ENCODE measurements around the gene ARHGAP26.

ARHGAP26 gene

DNA sequence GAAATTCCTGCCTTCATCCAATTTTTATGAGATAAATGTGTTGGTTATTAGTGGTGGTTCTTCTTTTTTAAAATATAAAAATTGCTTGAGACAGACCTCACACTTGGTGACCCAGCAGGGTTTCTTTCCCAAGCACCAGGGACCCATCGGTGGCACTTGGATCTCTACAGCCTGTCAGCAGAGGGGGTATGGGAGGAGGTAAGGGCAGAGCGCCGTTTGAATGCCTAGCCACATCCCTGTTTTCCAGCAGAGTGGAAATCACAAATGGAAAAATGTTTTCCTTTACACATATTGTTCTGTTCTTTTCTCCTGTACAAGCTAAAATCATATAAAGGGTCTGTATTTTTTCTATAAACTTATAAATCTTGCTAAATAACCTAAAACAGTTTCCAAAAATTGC is 385.3 kb downstream of the ARHGAP26 start:
- no peak for DNase-seq

- DNase-seq: no peak
Observed at GRCh38 chr5:143156086-143156485, 385.9 kb downstream of the ARHGAP26 start.

DNA sequence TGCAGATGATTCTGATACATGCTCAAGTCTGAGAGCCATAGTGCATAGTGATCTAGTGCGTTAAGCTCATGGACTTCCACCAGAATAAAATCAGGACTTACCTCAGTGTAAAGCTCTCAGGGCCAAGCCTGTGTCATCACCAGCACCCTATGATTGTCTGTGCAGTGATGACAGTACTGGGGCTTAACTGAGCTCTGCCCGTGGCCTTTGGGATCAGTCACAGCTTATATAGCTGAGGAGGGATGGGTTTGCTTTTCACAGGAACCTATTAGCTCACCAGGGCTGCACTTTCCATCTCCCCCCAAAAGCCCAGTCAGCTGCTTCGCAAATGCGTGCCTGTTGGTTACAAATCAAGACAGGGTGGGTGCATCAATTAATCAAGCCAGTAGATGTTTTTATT is 386.4 kb downstream of the ARHGAP26 start:
- DNase-seq: no peak

GRCh38 chr5:143159031-143159430 is 388.9 kb downstream of the ARHGAP26 start:
- no peak for DNase-seq

GRCh38 chr5:143161885-143162540 is 391.8 kb downstream of the ARHGAP26 start:
- no peak for DNase-seq

GRCh38 chr5:143162810-143163209 is 392.6 kb downstream of the ARHGAP26 start:
- no peak for DNase-seq

GRCh38 chr5:143164557-143164956 is 394.4 kb downstream of the ARHGAP26 start:
- no peak for DNase-seq

DNA sequence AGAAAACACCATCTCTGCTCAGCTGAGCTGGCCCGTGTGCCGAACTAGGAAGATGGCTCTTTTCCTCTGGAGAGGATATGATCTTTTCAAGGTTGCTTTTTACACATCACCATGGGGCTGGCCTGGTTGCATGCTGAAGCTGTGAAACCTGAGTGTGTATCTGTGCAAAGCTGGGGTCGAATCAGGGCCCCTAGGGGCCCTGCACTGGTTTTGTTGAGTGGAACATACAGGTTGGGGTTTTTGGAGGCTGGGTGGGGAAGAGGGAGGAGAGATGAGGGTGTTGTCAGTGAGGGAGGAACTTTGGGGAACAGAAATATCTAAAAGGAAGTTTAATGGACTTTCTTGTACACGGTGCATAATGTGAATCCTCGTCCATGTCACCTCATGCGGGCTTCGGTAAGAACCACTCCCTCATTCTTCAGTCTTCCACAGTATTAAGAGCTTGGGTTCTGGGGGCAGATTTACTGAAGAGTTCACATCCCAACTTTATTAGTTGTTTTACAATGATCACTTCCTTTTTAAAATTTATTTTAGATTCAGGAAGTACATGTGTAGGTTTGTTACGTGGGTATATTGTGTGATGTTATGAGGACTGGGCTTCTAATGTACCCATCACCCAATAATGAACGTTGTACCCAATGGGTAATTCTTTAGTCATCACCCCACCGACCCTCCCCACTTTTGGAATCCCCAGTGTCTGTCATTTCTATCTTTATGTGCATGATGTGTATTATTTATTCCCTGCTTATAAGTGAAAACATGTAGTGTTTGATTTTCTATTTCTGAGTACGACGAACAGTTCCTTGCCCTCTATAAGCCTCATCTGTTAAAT is 395.1 kb downstream of the ARHGAP26 start:
- no peak for DNase-seq

DNA sequence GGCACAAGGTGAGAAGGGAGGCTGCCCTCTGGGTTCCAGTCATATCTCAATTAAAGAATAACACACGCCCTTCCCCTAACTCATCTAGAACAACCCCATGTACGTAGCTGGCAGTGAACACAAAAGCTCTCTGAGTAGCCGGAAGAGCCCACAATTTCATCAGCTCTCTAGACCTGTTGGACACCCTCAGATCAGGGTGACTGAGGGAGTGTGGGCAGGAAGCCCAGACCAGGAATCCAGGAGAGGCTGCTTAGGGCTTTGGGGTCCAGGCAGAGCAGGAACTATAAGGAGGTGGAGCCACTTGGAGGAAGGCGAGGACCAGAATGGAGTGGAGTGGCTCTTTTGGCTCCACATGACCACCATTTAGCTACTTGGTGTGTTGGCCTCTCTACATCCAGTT is 395.9 kb downstream of the ARHGAP26 start:
- DNase-seq: no peak

GRCh38 chr5:143166661-143167420 is 396.7 kb downstream of the ARHGAP26 start:
- no peak for DNase-seq

- no peak for DNase-seq
Observed at GRCh38 chr5:143168171-143168741, 398.1 kb downstream of the ARHGAP26 start.

GRCh38 chr5:143168921-143169810 is 399.0 kb downstream of the ARHGAP26 start:
- DNase-seq: no peak

DNA sequence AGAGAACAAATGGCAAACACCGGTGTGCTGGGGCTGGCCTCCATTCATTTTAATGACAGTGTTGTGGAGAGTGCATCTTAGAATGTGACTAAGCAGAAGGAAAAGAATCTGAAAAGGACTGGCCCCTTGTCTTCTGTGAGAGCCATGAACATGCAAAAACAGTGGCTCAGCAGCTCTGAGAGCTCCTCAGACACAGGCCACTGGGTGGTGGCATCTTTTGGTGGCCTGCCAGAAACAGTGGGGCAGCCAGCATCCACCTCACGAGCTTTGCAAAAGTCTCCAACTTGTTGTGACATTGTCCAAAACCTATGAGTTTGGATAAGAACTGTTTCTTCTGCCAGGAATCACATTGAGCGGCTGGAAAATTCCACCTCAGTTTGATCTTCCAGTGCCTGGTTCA is 399.9 kb downstream of the ARHGAP26 start:
- no peak for DNase-seq

DNA sequence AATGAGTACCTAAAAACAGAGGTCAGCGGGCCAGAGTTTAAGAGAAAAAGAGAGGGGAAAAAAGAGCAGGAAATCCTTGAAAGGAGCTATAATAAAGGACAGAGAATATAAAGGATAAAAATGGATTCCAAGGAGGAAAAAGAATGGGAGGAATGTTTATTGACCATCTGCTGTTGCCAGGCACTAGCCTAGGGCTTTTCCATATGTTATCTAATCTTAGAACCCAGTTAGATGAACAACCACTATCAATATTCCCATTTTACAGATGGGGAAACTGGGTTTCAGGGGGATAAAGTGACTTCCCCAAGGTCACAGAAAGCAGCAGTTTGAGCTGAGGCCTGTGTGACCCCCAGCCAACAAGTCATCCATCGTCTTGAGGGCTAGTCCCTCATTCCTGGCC is 400.8 kb downstream of the ARHGAP26 start:
- no peak for DNase-seq

GRCh38 chr5:143172739-143173138 is 402.6 kb downstream of the ARHGAP26 start:
- DNase-seq: no peak

- DNase-seq: no peak
Observed at GRCh38 chr5:143173139-143173889, 403.1 kb downstream of the ARHGAP26 start.

- no peak for DNase-seq
Observed at GRCh38 chr5:143174714-143175398, 404.7 kb downstream of the ARHGAP26 start.

DNA sequence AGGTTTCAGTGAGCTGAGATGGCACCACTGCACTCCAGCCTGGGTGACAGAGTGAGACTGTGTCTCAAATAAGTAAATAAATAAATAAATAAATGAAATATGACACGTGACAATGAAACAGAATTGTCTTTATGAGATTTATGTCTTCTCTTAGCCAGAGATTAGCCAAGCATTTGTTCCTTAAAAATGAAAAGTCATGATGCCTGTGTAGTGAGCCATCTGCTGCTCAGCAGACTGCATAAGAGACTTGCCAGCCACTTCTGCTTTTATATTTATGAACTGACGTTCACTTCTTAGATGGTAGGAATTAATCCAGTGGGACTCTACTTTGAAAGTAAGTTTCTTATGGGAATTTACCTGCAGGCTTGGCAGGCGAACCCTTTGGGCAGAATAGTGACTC is 405.9 kb downstream of the ARHGAP26 start:
- DNase-seq: no peak

- no peak for DNase-seq
Observed at GRCh38 chr5:143177263-143177983, 407.2 kb downstream of the ARHGAP26 start.

DNA sequence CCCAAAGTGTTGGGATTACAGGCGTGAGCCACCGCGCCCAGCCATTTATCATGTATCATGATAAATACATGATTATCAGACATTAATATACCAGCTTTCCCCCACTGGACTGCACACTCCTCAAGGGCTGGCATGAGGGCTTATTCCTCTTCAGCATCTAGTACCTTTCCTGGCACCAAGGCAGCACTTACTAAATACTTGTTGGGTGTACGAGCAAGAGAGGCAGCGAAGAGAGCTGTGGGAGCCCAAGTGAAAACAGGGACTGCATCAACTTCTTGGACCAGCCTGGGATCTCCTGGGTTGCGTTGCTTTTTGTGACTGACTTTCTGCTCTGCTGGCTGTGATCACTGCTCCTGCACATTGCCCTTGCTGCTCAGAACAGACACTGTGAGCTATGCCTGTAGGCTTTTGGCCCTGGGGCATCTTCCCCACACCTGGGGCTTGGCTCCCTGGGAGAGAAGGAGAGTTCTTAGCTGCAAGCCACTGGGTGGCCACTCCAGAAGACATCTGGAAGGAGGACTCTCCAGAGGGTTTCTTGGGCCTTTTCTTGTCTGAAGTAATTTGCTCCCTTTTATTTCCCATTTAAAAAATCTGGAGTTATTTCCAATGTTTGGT is 409.1 kb downstream of the ARHGAP26 start:
- DNase-seq: no peak

Data from stimulated activated naive CD4-positive, alpha-beta T cell (primary cell).